GM21786 (cell line): Measurements from ENCODE around the gene TADA1.
A peak's percentile ranks its signal among the peaks of the same experiment; 100 is the strongest.
"Not testable (repeated sequence)": the region's sequence is repeated elsewhere in the genome, so short reads cannot be mapped to it uniquely, and the experiment has no call there.

Experiments
- ATAC-seq: cut with Tn5 transposase; IDR thresholded peaks from one replicate; pipeline ENCODE4 v1.9.1; 2021; ENCODE audit not compliant: unreplicated experiment

The TADA1 gene

DNA sequence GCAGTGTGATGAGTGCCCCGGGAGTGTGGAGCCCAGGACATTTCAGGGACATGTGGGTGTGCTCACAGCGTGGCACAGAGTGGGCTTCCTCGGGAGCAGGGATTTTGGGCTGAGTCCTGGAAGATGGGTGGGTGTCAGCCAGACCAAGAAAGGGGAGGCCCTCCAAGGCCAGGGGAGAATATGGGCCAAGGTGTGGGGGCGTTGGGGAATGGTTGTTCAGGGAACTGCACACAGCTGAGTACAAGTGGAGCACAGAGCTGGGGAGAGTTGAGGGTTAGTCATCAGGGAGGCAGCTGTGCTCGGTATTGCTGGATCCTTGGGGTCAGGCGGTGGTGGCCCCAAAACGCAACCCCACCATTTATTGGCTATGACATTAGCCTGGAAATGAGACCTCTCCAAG lies 31.3 kb downstream of the TADA1 start:
- no peak for ATAC-seq

DNA sequence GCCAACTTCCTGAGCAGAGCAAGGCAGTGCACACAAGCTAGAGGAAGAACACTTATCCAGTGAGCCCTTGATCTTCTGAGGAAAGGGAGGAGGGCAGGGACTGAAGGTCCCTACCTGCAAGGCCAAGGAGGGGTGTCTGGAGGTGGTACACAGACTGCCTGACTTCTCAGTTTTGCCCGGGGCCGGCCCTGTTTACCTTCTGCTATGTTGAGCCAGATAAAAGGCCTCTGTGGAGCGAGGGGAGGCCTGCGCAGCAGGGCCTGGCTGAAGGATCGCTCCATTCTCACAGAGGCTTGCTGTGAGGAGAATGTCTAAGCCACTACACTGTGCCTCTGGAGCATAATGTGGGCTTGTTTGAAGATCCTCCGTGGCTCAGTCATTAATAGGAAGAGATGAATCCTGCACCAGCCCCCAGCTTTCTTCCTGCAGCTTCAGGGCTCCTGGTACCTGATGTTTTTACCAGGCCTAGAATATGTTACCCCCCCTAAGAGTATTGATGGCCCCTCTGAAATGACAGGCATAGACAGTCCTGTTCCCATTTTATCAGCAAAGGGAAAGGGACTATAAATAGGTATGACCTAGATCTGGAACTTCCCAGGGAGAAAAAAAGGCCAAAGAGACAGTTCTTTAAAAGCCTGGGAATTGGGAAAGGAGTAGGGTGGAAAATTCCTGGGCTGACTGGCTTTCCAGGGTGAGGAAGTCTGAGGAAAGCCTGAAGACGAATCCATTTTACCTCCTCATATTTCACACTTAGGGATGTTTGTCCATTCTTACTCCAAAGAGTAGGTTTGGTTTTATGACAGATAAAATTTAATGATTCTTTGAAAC lies 32.1 kb downstream of the TADA1 start:
- ATAC-seq, result no peak

DNA sequence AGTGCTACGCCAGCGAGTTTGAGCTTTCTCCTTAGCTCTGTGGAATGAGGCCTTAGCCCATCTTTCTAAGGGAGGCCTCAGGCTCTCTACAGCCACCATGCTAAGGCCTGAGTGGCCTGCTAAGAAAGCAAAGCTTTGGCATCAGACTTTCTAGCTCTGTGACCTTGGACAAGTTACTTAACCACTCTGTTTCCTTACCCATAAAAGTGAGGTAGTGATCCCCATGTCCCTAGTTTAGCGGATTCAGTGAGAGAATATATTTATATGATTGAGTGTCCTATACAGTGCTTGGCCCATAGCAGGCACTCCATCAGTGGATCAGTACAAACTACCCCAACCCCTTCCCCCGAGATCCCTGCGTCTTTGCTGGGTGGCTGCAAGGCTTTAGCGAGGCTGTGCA lies 32.7 kb downstream of the TADA1 start:
- ATAC-seq, result no peak

DNA sequence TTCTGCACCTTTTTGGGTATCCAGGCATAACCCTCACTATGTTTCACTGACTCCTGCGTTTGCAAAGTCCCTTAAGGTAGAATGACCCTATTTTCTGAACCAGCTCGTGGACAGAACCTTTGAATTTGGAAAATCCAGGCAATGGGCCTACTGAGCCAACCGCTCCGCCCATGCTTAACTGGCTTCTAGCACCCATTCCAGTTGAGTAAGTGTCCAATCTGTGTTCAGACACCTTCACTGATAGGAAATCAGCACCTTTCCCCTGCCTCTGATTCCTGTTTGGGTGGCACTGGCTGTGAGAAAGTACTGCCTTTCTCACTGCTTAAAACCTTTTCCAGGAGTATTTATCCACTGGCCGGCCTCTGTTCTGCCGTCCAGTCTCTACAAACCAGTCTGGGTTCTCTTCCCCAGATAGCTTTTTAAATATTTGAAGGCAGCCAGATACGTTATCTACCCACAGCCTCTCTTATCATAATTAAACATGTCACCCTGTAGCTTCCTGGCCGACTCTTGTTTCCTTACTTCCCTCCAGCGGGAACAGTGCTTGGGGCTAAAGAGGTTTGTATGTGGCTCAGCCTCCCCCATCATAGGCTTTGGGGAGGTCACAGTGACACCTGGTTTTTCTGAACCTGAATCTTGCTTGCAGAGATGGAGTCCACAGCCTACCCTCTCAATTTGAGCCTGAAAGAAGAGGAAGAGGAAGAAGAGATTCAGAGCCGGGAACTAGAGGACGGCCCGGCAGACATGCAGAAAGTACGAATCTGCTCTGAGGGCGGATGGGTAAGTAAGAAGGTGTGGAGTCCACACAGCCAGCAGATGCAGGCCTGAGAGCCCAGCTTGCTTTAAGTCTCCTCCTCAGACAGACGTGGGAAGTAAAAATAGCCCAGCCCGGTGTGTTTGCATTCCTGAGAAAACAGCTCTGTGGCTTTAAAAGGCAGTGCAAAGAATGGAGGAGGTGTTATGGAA lies 35.5 kb downstream of the TADA1 start:
- ATAC-seq, result no peak

DNA sequence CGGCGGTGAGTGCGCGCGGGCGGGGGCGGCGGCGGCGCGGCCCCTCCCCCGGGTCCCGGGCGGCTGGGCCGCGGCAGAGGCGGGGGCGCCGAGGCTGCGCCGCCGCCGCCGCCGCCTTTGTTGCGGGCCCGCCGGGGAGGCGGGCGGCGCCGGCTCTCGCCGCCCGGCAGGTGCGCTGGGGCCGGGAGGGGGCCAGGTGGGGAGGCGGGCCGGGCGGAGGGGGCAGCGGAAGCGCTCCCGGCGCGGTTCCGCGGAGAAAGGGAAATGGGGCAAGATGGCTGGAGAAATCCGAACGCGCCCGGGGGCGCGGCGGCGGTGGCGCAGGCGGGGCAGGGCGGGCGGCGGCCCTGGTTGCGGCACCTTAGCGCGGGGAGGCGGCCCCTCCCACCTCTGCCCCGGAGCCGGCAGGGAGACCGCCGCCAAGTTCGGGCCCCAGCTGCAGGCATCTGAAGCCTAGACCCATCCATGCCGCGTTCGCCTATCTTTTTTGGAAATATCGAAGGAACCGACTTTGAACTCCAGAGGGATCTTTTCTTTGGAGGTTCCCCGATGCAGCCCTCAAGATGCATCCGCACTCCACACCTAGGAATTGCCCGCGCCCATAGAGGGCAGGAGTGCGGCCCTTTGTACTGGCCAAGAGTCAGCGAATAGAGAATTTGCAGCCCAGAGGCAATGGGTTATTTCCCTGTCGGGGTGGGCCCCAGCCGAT lies 36.3 kb downstream of the TADA1 start:
- ATAC-seq, result peak; percentile 29

DNA sequence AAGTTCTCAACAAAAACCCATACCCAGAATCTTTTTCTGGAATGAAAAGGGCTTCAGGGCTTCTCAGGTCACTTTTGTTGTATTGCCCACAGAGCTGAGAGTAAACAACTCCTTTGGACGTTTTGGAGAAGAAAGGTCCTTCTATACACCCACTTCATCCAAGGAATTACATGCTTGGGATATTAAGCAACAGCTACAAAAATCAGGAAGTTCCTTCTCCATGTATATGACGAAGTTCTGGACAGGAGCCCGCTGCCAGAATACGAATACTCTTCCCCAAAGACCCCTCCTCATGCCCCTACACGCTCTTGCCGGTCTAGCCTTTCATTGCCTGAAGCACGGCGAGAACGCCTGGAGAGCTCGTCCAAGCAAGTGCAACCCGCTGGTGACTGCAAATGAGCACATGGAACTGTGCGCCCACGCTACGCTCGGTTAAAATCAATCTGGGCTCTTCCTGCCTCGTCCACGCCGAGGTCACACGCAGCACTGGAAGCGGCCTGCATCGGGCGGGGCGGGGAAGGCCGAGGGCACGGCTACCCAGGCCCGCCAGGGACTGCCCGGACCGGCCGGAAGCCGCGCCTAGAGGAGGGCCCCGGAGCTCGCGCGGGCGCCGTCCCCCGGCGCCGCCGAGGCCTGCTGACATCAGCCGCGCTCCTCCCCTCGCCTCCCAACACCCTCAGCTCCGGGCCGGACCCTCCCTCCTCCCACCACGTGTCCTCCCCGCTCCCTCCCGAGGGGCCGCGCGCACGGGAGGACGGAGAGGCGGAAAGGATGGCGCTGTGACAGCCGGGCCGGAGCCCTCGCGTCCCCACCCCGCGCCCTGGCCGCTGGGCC lies 37.1 kb downstream of the TADA1 start, which contains the start of gene POGK:
Gene POGK (plus strand): TSS at position 710 of the 834 bp plus-strand sequence. CDS start 1,482 bp downstream, outside the sequence.
- peak; percentile 96 for ATAC-seq

DNA sequence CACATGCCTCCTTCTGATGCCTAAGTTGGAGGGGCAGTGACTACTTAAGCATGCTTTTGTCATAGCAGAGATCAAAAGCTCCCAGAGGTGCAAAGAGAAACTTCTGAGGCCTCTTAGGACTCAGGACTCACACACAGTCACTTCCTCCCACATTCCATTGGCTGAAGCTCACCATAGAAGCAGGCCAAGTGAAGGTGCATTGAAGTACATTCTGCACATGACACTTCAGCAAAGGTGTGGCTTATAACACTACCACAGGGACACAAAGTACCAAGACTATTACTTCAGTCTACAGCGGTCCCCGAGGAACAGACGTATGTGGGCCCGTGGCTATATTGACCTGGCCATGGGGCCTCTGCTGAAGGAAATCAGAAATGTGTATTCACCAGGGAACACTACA lies 39.3 kb downstream of the TADA1 start:
- no peak for ATAC-seq

DNA sequence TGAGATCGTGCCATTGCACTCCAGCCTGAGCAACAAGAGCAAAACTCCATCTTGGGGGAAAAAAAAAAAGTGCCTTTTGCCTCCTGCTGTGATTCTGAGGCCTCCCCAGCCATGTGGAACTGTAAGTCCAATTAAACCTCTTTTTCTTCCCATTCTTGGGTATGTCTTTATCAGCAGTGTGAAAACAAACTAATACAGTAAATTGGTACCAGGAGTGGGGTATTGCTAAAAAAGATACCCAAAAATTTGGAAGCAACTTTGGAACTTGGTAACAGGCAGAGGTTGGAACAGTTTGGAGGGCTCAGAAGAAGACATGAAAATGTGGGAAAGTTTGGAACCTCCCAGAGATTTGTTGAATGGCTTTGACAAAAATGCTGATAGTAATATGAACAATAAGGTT lies 46.3 kb downstream of the TADA1 start:
- not testable (repeated sequence) for ATAC-seq

DNA sequence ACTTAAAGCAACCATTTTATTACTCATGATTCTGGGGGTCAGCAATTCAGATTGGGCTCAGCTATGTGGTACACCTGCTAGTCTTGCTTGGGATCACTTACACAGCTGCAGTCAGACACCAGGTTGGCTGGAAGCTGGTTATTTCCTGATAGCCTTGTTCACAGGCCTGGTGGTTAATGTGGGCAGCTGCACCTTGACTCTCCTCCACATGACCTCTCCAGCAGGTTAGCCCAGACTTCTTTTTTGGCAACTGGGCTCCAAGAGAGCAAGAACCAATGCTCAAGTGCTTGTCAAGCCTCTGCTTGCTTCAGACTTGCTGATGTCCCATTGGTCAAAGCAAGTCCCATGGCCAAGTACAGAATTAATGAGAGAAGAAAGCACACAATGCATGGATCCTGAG lies 48.6 kb downstream of the TADA1 start:
- no peak for ATAC-seq

DNA sequence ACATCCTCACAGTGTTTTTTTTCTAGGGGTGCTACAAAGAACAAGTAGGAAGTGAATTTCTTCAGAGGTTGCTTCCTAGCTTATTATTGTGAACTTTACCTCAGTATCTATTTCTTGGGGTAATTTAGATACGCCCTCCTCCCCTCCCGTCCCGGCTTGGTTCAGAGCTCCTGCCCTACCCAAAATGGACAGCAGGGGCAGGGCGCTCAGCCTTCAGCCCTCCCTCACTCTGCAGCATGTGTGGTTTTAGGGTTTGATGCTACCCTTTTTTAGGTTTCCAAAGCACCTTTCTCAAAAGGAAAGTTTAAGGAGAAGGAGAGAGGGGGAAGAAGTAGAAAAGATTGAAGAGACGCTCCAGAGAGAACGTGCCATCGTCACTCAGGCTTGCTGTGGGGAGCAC lies 53.7 kb downstream of the TADA1 start:
- no peak for ATAC-seq

DNA sequence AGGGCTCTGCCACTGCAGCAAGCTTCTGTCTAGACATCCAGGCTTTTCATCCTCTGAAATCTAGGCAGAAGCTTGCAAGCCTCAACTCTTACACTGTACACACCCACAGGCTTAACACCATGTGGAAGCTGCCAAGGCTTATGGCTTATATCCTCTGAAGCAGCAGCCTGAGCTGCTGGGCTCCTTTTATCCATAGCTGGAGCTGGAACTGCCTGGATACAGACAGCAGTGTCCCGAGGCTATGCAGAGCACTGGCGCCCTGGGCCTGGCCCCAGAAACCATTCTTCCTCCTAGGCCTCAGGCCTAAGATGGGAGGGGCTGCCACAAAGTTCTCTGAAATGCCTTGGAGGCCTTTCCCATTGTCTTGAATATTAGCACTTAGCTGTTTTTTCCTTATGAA lies 56.1 kb downstream of the TADA1 start:
- ATAC-seq, result no peak

DNA sequence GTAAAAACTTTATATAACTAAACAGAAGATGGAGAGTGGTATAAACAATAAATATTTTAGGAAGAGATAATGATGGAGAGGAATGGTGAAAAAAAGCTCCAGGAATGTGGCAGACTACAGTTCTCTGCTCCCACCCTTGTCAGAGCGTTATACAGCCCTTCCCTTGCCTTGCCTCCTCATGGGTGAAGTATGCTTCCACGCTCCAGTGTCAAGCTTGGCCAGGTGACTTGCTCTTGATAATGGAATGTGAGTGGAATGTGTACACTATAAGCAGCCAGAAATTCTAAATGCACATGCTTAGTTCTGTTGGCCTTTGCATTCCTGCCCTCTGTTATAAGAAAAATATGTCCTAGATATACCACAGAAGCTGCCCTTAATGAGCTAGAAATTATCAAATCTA lies 61.5 kb downstream of the TADA1 start:
- no peak for ATAC-seq

DNA sequence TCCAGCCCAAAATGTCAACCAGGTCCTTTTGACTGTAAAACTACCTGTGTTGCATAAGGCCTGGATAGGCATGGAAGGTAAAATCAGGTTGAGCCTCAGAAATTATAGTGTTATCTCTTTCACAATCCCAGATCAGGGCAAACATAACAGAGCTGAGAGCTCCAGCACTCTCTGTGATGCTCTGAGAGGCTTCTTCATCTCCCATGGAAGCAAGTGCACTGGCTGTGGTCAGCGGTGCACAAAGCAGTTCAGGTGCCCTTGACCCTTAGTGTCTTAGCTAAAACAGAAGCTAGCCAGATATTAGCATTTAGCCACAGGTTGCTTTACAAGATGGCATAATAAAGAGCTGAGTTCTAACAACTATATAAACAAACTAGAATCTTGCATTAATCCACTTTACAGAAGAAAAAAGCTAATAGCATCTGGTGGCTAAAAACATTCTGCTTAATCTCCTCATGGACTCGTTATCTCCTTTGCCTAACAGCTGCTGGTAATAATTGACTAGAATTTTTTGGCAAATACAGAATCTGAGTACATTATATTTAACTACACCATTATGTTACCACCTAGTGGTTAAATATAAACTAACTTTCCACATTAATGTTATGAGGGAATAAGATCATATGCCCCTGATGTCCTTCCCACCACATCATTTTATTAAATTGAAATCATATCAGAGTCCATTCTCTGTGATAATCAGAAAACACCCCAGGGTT lies 62.4 kb downstream of the TADA1 start:
- no peak for ATAC-seq

DNA sequence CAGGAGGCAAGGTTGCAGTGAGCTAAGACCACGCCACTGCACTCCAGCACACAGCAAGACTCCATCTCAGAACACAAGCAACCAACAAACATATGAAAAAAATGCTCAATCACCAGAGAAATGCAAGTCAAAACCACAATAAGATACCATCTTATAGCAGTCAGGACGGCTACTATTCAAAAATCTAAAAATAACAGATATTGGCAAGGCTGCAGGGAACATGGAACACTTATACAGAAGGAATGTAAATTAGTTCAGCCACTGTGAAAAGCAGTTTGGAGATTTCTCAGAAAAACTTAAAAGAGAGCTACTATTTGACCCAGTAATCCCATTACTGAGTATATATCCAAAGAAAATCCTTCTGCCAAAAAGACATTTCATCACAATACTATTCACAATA lies 64.4 kb downstream of the TADA1 start:
- no peak for ATAC-seq

DNA sequence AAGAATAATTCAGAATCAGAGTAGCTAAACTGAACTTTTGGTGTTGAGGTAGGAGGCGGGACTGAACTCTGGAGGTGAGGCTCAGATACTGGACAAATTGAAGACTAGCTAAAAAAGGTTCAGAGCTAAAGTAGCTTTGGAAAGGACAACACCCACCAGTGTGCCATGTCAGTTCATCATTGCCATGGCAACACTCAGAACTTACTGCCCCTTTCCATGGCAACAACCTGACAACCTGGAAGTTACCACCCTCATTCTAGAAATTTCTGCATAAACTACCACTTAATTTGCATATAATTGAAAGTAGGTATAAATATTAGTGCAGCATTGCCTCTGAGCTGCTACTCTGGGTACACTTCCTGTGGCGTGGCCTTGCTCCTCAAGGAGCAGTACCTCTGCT lies 67.1 kb downstream of the TADA1 start:
- no peak for ATAC-seq
